ENCODE results near the gene TTL.

GRCh38 chr2:112542984-112543661 lies 61.2 kb downstream of the TTL start:
- TF ChIP-seq, protein P1, sequence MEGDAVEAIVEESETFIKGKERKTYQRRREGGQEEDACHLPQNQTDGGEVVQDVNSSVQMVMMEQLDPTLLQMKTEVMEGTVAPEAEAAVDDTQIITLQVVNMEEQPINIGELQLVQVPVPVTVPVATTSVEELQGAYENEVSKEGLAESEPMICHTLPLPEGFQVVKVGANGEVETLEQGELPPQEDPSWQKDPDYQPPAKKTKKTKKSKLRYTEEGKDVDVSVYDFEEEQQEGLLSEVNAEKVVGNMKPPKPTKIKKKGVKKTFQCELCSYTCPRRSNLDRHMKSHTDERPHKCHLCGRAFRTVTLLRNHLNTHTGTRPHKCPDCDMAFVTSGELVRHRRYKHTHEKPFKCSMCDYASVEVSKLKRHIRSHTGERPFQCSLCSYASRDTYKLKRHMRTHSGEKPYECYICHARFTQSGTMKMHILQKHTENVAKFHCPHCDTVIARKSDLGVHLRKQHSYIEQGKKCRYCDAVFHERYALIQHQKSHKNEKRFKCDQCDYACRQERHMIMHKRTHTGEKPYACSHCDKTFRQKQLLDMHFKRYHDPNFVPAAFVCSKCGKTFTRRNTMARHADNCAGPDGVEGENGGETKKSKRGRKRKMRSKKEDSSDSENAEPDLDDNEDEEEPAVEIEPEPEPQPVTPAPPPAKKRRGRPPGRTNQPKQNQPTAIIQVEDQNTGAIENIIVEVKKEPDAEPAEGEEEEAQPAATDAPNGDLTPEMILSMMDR (IDR thresholded peaks at IDR 0.05) = no peak
- no peak for TF ChIP-seq EZH2 (IDR thresholded peaks at IDR 0.05)
